Transverse colon (tissue), 4 donors: ENCODE measurements around the gene GABRR2. TPM values are rescaled to one million over a fixed set of nuclear protein-coding genes. Genes with fewer than 3 reads are reported as not detected.

Source experiments
- DNase-seq: peaks from one replicate; pipeline ENCODE4 v3.0.0-alpha.2; 2019
- H3K27ac ChIP-seq, 4 donors: fragments of 200-600 bp; sonication (generic); 2 replicates each; pipeline ENCODE4 v1.5.1; 2016 to 2018; ENCODE audit warnings: inconsistent platforms in 4 of 4
- H3K27me3 ChIP-seq: fragments of 200-600 bp; sonication (generic); 2 replicates; pipeline ENCODE4 v1.5.1; 2017; ENCODE audit warnings: inconsistent platforms
- H3K36me3 ChIP-seq, 4 donors: fragments of 200-600 bp; sonication (generic); 2 replicates each; pipeline ENCODE4 v1.5.1; 2017 to 2019; ENCODE audit warnings: inconsistent platforms in 4 of 4
- H3K4me1 ChIP-seq, 4 donors: fragments of 200-600 bp; sonication (generic); 2 replicates each; pipeline ENCODE4 v1.5.1; 2017 to 2020; ENCODE audit warnings: inconsistent platforms in 4 of 4
- H3K4me3 ChIP-seq, 4 donors: fragments of 200-600 bp; sonication (generic); 1 replicate in 1 of 4; 2 replicates in 3 of 4; pipeline versions ENCODE4 v1.5.1 to v1.6.1; 2017 to 2019; ENCODE audit warnings: inconsistent platforms in 4 of 4
- H3K9me3 ChIP-seq, 2 donors: fragments of 200-600 bp; sonication (generic); 2 replicates each; pipeline ENCODE4 v1.5.1; 2017 to 2019; ENCODE audit warnings: inconsistent platforms in 2 of 2
- CTCF ChIP-seq, 5 experiments: fragments of 200-600 bp in 3 of 5; fragments of 450-650 bp in 2 of 5; sonication (generic) in 3 of 5; IDR thresholded peaks; 1 replicate in 2 of 5; 2 replicates in 3 of 5; pipeline ENCODE4 v1.5.1; 2016 to 2017; ENCODE audit warnings: antibody characterized with exemption in 5 of 5, inconsistent platforms in 3 of 5, mild to moderate bottlenecking in 2 of 5, moderate library complexity in 1 of 5
- EP300 ChIP-seq: sonication (generic); formaldehyde crosslinking; IDR thresholded peaks from one replicate; pipeline ENCODE4 v1.6.1; 2017; ENCODE audit warnings: antibody characterized with exemption, low read depth
- POLR2A ChIP-seq: fragments of 450-650 bp; IDR thresholded peaks from one replicate; pipeline ENCODE4 v1.6.1; 2016; ENCODE audit warnings: antibody characterized with exemption, mild to moderate bottlenecking, moderate library complexity
- POLR2AphosphoS5 ChIP-seq, 3 donors: sonication (generic); formaldehyde crosslinking; IDR thresholded peaks; one replicate each; pipeline ENCODE4 v1.6.1; 2016; ENCODE audit warnings: antibody characterized with exemption in 3 of 3
- WGBS, 2 donors: methylation state at CpG; one replicate each; pipeline ENCODE4 v1.1.5; 2018; ENCODE audit warnings: low coverage in 1 of 2; 5-methylcytosine and 5-hydroxymethylcytosine counted together
- in situ Hi-C, 4 donors: fragments of 200-750 bp; cut with MboI; loops; one replicate each; pipeline versions ENCODE4 v1.15.0 to v1.15.1; 2017; ENCODE audit warnings: low sequenced_read_pairs in 3 of 4, low pct_ligation_motif_present in 1 of 4, low pct_unique_long_range_greater_than_20kb in 1 of 4
- intact Hi-C: fragments of 100-400 bp; cut with DNase I; formaldehyde crosslinking; loops from one replicate; pipeline ENCODE4 v1.15.1; 2023; ENCODE audit warnings: low total_unique reads
- total RNA-seq, 4 donors: library from RNA; depleted of rRNA; stranded (reverse); fragments of >200 nt; gene quantifications; one replicate each; pipeline ENCODE4 v1.1.0, GENCODE V29; 2016

The GABRR2 gene
- total RNA-seq, 4 donors from 2014 or later = 1.1 to 4.3 (median 1.2) TPM; not detected in 1

DNA sequence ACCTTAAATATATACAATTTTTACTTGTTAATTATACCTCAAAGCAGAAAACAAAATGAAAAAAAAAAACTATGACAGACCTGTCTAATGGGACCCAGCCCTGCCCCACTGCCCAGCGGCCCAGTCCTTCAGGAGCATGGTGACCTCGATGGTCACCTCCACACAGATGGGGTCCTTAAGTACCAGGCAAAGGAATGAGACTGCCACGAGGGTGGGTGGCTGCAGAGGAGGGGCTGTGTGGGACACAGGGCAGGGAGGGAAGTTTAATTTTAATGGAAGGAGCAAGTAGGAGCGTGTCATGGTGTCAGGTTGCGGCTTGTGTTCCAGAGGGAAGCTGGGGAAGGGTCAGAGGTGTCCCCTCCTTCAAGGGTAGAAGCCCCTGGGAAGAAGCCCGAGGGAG is 28.6 kb downstream of the GABRR2 start:
- in situ Hi-C loops (no loop called here), intact Hi-C loops (no loop called here)
- Histone ChIP-seq H3K36me3 (no peaks in the 10 kb centered on the region), H3K4me3 (no peak overlapping the region), H3K9me3 (no peaks in the 10 kb centered on the region), H3K27me3 (no peaks in the 10 kb centered on the region), H3K4me1 (no peaks in the 10 kb centered on the region), H3K27ac (no peak overlapping the region)
- 57 to 71% methylated on average over 3 to 6 of the region's 6 CpGs for WGBS, 2 donors
- no peak for DNase-seq
- TF ChIP-seq POLR2AphosphoS5 (IDR thresholded peaks at IDR 0.05) (no peak), POLR2A (no peak), EP300 (no peak), CTCF (IDR thresholded peaks at IDR 0.05) (no peak)

- Histone ChIP-seq H3K9me3 (no peaks in the 10 kb centered on the region), H3K27ac (no peak overlapping the region), H3K4me3 (no peak overlapping the region), H3K36me3 (no peaks in the 10 kb centered on the region), H3K27me3 (no peaks in the 10 kb centered on the region), H3K4me1 (no peaks in the 10 kb centered on the region)
- intact Hi-C loops = no loop called here
- in situ Hi-C loops = no loop called here
- TF ChIP-seq CTCF (IDR thresholded peaks at IDR 0.05) = no peak
- WGBS, 2 donors = 80 to 84% methylated on average over 7 to 15 of the region's 15 CpGs
- no peak for DNase-seq
Measured at GRCh38 chr6:89284963-89285735, 29.9 kb downstream of the GABRR2 start.

- no peaks in the 10 kb centered on the region for H3K36me3 ChIP-seq
- H3K27ac ChIP-seq = no peak overlapping the region
- TF ChIP-seq EP300 (no peak), POLR2AphosphoS5 (IDR thresholded peaks at IDR 0.05) (no peak), POLR2A (no peak), CTCF (IDR thresholded peaks at IDR 0.05) (no peak)
- 84 to 85% methylated on average over 3 of the region's 3 CpGs for WGBS, 2 donors
- no peaks in the 10 kb centered on the region for H3K9me3 ChIP-seq
- in situ Hi-C loops (no loop called here), intact Hi-C loops (no loop called here)
- no peak overlapping the region for H3K4me3 ChIP-seq
- no peak for DNase-seq
- no peaks in the 10 kb centered on the region for H3K27me3 ChIP-seq
- no peaks in the 10 kb centered on the region for H3K4me1 ChIP-seq
Measured at GRCh38 chr6:89284081-89284480, 31.0 kb downstream of the GABRR2 start.

- WGBS, 2 donors = 89 to 96% methylated on average over 2 to 9 of the region's 9 CpGs
- in situ Hi-C loops = no loop called here
- intact Hi-C loops = no loop called here
- Histone ChIP-seq H3K9me3 (no peaks in the 10 kb centered on the region), H3K36me3 (no peaks in the 10 kb centered on the region), H3K4me3 (no peak overlapping the region), H3K27ac (no peak overlapping the region), H3K27me3 (no peaks in the 10 kb centered on the region), H3K4me1 (no peaks in the 10 kb centered on the region)
- DNase-seq = no peak
- TF ChIP-seq POLR2AphosphoS5 (IDR thresholded peaks at IDR 0.05) = no peak
- no peak for TF ChIP-seq POLR2A
- TF ChIP-seq EP300 = no peak
- TF ChIP-seq CTCF (IDR thresholded peaks at IDR 0.05) = no peak
Measured at GRCh38 chr6:89282749-89283148, 32.4 kb downstream of the GABRR2 start.
